Right lobe of liver (tissue), 4 donors: ENCODE data around the gene FMR1NB.

ENCODE experiments used
- POLR2A ChIP-seq: fragments of 450-650 bp; IDR thresholded peaks from one replicate; pipeline ENCODE4 v1.6.1; 2017; ENCODE audit warnings: antibody characterized with exemption, mild to moderate bottlenecking
- TF ChIP-seq, protein P1 (sequence below), 4 donors: fragments of 200-600 bp in 3 of 4; fragments of 450-650 bp in 1 of 4; IDR thresholded peaks; one replicate each; pipeline versions ENCODE4 v1.5.1 to v1.8.0; 2016 to 2022; ENCODE audit warnings: antibody characterized with exemption in 4 of 4, mild to moderate bottlenecking in 2 of 4
- donor health status: DM: no; HTN: no; CAD: no.
- donor health status: DM: no; HTN: no; CAD: no.
- donor health status: DM: no; HTN: yes; CAD: no.

DNA sequence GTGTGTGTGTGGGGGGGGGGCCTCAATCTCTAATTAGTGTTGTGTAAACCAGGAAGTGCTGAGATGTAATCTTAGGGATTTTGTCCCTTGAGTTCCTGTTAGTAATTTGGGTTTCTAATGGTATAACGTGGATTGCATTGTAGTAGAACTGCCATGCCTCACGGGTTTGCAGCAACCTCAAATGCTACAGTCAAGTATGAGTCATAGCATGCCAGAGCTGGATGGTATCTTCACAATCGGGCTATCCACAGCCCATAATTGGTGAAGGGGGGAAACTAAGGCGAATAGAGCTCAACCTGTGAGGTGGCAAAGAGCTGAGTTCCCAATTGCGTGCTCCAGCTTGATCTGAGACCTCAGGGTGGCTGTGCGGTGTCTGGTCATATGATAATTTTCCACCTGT lies 2.2 kb upstream of the FMR1NB start:
- TF ChIP-seq, protein P1, sequence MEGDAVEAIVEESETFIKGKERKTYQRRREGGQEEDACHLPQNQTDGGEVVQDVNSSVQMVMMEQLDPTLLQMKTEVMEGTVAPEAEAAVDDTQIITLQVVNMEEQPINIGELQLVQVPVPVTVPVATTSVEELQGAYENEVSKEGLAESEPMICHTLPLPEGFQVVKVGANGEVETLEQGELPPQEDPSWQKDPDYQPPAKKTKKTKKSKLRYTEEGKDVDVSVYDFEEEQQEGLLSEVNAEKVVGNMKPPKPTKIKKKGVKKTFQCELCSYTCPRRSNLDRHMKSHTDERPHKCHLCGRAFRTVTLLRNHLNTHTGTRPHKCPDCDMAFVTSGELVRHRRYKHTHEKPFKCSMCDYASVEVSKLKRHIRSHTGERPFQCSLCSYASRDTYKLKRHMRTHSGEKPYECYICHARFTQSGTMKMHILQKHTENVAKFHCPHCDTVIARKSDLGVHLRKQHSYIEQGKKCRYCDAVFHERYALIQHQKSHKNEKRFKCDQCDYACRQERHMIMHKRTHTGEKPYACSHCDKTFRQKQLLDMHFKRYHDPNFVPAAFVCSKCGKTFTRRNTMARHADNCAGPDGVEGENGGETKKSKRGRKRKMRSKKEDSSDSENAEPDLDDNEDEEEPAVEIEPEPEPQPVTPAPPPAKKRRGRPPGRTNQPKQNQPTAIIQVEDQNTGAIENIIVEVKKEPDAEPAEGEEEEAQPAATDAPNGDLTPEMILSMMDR (IDR thresholded peaks at IDR 0.05): no peak
- TF ChIP-seq POLR2A: no peak
